GM19240 (cell line): ENCODE measurements around the gene CYSLTR2.
"Not testable (repeated sequence)": the region's sequence is repeated elsewhere in the genome, so short reads cannot be mapped to it uniquely, and the experiment has no call there.

Source experiments
- DNase-seq: peaks from one replicate; pipeline ENCODE4 v3.0.0; 2011; ENCODE audit warnings: low spot score; ENCODE audit not compliant: insufficient read length

The CYSLTR2 gene

DNA sequence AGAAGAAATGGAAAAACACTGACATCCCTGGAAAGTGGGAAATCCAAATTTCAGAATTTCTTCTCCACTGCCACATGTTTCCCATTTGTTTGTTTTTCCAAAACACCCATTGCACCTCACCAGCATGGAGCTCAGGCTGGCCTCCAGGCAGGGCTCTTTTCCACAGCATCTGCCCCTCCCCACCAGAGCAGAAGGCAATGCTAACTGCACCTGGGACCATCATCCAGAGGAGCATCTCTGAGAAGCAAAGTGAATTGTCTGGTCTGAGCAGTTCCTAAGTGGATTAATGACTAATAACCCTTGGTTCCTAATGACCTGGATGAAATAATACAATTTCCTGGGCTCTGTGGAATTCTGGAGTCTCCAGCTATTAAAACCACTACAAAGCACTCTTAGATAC is 8.8 kb upstream of the CYSLTR2 start:
- no peak for DNase-seq

DNA sequence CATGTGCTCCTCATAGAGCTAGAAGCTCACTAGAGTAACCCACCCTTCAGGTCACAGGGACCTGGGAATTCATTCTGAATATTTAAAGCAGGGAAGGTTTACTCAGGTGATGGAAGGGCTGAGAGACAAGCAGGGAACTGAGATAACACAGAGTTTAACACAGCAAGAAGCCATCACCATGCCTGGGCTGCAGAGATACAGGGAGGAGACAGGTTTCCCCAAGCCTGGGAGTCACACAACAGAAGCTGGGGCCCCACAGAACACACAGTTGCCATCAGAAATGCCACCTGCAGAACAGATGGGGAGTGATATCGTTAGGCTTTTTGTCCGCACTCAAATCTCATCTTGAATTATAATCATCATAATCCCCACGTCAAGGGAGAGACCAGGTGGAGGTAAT is 7.9 kb upstream of the CYSLTR2 start:
- no peak for DNase-seq

DNA sequence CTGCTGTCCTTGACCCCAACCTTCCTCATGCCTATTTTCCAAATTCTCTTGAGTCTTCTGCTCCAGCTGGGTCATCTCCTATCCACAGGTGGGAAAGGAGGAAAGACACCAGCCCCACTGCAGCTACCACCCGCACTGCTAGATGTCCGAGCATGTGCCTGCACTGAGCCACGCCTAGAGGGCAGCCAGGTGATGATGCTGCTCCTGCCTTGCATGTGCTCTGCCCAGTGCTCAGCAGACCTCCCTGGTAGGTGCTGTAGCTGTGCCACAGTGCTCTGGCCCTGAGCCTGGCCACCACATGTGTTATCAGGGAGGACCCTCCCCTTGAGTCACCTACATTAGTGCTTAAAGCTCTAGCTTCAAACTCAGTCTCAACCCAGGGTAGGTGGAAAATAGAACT is 6.9 kb upstream of the CYSLTR2 start:
- DNase-seq: no peak

DNA sequence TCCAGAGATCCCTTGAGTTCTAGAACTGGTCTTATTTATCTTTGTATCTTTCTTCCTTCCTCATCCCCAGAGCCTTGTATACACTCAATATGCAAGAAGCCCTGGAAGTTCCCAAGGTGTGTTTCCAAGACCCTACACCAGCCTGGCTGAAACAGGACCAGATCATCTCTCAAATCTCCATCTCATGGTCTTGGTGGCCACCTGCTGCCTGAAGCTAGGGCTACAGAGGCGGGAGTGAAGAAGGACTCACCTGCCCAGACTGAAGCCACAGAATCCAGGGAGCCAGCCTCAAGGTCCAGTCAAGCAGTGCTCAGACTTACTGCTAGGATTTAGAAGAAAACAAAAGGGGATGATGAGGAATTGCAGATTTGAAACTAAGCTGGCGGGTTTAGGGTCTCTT is 6.1 kb upstream of the CYSLTR2 start:
- no peak for DNase-seq

DNA sequence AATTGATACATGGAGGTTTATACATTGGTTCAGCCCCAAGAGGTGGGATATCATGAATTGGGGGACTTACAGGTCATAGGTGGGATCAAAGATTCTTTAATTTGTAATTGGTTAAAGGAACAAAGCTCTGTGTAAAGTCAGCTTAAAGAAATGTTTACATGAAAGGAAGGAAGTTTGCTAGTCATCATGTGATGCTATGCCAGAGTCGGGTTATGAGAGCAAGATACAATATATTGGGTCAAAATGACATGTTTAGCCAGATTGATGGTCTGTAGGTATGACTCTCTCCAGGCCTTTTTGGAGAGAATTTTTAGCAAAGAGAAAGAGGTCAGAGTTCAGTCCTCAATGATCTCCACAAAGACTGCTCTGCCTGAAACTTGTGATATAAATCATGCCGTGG is 5.3 kb upstream of the CYSLTR2 start:
- DNase-seq: no peak

DNA sequence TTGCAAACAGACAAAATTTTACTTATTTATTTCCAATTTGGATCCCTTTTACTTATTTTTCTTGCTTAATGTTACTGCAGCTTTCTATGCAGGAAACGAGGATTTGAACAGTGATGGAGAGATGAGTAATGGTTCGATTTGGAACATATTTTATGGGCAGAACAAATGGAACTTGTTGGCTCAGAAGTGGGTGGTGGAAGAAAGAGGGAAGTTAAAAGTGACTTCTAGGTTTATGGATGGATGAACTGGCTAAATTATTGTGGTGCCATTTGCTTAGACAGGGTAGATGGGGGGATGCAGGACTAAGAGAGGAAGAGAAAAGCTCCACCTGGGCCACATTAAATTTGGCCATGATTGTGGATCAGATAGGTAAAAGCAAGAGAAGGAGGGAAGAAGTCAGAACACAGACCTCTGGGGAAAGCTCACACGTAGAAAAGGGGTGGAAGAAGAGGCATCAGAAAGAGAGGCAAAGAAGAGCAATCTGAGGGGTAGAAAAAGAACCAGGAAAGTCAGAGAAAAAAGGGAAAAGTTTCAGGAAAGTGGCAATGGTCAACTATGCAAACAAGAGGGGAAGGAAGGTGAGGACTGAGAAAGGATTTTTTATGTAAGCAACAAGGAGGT is 768 bp upstream of the CYSLTR2 start:
- no peak for DNase-seq

DNA sequence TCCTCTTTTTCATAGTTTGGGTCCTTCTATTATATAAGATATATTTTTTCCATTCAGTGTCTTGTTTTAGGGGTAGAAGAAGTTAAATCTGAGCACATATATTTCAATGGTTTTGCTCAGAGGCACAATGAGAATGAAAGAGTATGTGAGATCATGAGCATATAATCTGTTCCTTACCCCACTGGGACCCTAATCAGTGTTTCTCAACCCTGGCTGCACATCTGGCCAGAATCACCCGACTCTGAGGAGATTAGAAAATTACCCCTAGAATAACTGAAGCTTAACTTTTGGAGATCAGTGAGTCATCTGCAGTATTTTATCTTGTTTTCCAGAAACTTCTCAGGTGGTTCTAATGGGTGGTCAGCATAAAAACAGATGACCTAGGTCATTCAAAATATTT is 782 bp downstream of the CYSLTR2 start:
- no peak for DNase-seq

DNA sequence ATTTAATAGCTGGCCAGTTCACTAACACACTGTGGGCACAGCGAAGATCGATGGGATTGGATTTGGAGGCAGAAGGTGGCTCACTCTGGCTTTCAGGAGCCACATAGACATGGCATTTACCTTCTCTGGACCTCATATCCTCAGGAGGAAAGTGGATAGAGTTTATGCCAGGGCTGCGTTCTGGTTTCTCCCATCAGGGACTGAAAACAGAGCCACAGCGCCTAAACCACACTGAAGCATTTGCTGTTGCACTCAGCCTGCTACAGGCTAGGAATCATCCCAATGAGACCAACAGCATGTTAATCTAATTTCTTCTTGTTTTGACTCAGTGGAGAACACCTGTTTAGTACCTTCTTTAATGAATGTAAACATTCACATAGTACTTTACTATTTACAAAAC is 1.6 kb downstream of the CYSLTR2 start:
- DNase-seq: no peak

DNA sequence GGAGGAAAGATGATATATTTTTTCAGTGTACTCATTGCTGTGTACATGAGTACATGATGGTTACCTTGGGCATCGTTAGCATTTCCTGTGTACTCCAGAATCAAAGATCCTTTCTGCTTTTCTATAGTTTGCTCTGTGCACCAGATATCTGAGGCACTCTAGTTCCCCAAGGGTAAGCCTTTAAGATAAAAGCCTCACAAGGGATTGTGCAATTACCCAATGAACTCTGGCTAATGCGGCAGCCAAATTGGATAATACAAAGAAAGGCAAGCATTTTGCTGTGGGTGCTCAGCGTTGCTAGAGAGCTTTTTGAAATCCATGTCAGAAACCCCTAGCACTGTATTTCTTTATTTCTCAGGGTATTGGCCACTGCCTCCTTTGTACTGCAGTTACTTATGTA is 2.9 kb downstream of the CYSLTR2 start:
- DNase-seq: no peak

DNA sequence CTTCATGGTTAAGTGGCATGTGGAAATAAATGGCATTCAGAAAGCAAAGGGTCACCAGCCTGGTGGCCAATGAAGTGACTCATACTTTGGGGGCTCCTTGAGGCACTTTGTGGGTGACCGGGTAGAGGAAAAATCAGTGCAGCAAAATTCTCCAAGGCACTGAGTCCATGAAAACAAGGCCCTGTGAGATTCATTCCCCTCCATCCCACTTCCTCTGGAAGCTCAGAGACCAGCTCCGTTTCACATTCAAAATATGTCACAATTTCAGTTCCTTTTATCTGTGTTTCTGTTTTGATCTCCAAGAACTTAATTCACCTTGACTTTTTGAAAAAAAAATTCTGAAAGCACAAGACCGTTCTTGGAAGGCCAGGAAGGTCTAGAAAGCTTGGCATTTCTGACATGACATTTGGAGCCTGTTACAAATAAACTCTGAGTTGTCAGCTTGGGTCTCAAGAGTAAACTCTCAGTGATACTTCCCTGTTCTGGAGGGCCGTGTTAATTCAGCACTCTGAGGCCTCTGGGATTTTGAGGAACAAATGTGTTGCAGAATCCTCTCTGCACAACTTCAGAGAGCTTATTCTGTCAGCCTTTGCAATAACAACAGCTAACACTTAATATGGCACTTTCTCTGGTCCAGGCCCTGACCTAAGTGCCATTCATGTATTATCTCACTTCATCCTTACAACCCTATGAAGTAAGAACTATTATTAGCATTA is 6.8 kb downstream of the CYSLTR2 start:
- DNase-seq: no peak

DNA sequence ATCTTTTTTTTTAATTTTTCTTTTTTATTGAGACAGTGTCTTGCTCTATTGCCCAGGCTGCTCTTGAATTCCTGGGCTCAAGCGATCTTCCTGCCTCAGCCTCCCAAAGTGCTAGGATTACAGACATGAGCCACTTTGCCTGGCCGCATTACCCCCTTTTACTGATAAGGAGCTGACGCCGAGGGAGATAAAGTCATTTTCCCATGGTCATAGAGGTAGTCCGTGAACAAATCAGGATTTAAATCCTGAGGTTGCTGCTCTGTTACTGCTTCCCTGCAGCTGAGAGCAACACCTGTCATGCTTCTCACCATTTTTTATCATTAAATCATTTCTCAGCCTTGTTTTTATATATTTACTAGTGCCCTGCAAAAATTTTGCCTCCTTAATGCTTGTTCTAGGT is 7.4 kb downstream of the CYSLTR2 start:
- no peak for DNase-seq

DNA sequence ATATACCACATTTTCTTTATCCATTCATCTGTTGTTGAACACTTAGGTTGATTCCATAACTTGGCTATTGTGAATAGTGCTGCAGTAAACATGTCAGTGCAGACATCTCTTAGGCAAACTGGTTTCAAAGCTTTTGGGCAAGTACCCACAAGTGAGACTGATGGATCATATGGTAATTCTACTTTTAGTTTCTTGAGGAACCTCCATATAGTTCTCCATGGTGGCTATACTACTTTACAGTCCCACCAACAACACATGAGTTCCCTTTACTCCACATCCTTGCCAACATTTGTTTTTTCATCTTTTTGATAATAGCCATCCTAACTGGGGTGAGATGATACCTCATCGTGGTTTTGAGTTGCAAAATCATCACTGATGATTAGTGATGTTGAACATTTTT is 8.5 kb downstream of the CYSLTR2 start:
- no peak for DNase-seq

DNA sequence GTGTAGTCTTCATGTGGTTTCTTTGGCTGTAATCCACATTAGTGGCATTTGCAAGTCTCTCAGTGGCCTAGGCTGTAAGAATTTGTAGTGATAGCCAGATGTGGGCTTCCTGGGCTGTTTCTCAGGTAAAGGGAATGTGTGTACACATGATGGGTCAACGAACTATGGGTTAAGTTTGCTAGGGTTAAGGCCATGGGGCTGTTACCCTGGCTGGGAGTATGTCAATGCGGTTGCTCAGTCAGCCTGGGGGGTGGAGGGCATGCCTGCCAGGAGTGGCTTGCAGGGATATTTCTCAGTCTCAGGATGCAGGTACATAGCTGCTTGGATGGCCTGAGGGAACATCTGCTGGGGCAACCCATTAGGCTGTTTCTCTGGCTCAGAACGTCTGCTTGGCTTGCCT is 13.4 kb downstream of the CYSLTR2 start:
- no peak for DNase-seq

DNA sequence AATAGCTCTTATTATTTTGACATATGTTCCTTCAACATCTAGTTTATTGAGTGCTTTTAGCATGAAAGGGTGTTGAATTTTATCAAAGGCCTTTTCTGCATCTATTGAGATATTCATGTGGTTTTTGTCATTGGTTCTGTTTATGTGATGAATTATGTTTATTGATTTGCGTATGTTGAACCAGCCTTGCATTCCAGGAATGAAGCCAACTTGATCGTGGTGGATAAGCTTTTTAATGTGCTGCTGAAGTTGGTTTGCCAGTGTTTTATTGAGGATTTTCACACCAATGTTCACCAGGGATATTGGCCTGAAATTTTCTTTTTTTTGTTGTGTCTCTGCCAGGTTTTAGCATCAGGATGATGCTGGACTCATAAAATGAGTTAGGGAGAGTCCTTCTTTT is 17.7 kb downstream of the CYSLTR2 start:
- DNase-seq: not testable (repeated sequence)

DNA sequence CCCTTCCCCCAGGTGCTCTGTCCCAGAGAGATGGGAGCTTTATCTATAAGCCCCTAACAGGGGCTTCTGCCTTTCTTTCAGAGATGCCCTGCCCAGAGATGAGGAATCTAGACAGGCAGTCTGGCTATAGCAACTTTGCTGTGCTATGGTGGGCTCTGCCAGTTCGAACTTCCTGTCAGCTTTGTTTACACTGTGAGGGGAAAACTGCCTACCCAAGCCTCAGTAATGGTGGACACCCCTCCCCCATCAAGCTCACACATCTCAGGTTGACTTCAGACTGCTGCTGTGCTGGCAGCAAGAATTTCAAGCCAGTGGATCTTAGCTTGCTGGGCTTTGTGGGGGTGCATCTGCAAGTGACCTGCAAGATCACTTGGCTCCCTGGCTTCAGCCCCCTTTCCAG is 21.5 kb downstream of the CYSLTR2 start:
- DNase-seq: no peak

DNA sequence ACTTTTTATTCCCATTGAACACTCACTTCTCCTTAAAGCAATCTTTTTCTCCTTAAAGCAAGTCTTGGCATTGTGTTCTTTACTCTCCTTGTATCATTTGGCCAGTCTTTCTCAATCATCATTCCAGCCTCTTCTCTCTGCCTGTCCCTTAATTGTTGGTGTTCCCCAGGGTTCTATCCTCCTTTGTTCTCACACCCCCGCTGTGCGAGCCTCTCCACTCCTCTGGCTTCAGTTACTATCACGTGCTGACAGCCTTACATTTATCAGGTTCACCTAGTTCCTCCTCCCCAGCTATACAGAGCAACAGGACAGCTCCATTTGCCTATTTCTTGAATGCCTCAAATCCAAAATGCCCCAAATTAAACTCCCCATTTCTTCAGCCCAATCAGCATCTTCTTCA is 24.6 kb downstream of the CYSLTR2 start:
- no peak for DNase-seq

DNA sequence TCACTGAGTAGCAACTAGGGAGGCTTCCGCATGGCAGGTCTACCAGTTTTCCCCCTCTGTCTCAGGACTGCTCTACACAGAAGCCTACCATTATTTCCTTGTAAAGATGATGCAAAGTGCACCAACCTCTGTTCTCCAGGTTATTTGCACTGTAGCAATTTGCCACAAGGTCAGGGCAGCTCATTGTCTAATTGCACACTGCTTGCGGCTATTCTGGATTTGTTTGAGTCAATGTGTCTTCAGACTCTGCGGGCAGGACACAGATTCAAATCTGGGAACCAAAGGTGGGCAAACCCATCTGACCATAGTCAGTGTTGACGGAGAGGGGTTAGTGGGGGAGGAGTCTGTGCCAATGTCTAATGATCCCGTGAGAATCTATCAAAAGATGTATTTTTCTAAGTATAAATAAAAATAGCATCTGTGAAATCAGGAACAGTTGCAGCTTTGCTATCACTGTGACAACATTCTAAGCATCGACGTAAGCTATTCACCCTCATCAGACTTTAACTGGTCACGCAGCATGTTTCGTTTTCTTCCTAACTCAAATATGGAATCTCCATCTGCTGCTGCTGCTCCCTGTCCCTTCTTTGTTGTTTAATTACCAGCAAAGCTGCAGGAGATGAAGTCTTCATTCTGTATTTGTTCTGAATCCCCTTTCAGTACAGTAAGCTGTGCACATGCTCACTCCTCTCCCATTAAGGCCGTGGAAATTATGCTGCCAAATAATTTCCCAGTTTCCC is 26.4 kb downstream of the CYSLTR2 start:
- DNase-seq: no peak

DNA sequence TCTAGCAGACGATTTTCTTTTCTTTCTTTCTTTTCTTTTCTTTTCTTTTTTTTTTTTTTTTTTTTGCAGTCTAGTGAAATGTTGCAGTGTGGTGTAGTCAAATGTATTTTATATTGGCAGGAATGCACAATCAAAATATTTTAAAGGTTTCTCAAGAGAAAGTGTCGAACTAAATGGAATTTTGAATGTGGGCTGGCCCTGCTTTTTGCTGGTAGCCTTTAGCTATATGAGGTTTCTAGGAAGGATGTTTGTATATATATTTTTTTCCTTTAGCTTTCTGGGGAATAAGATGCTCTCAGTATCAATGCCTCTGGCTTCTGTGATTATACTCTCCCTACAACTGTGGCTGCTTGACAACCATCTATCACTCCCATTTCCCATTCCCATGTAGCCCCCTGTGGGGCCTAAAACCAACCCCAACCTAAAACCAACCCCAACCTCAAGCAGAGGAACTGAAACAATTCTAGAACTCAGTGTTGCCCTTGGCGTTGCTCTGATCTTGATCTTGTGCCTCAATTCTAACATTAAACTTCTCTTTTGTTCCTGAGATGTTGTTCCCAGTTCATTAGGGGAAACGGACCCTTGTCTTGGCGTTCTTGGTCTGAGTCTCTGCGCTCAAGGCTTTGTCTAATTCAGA is 27.1 kb downstream of the CYSLTR2 start:
- DNase-seq: no peak

DNA sequence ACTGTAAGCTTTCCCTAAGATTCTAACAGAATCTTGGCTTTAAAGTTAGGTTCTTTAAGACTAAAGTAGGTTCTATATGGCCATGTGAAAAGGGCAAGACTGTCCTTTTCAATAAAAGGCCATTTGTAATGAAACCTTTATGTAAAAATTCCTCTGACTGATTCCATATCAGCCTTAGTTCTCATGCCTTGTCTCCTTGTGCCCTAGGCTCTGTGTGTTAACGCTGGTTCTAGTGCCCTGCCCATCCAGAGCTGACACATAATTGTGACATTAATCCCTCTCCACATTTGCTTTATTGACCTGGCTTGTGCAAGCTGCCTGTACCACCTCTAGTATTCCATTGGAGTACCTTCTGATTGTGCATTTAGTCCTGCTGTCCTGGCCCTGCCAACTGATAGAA is 28.2 kb downstream of the CYSLTR2 start:
- DNase-seq: no peak

DNA sequence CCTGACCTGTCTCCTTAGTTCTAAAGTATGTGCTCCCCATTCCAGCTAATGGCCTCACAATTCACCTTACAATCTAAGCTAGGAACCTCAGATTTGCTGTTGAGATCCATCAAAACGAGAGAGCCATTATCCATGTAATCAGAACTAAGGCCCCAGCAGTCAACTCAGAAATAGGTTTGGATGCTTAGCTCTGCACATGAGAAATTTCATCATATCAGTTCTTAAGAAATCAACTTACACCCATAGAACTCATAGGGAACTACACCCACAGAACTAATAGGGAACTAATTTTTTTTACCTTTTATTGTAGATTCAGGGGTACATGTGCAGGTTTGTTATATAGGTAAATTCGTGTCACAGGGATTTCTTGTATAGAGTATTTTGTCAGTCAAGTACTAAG is 28.7 kb downstream of the CYSLTR2 start:
- no peak for DNase-seq

DNA sequence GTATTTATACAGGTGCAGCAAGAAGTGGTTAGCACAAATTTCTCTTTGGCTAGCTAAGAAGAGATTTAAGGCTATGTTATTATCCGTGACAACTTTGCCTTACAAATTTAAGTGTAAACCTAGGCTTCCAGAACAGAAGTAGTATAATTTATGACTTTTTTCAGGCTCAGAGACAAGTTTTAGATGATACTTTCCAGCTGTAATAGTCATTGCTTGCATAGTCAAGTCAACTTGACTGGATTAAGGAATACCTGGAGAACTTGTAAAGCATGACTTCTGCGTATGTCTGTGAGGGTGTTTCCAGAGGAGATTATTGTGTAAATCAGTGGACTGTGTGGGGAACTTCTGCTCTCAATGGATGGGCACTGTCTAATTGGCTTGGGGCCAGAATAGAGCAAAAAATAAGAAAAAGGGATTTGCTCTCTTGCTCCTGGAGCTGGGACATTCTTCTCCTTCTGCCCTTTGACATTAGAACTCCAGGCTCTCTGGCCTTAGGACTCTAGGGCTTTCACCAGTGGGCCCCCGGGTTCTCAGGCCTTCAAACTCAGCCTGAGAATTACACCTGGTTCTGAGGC is 33.0 kb downstream of the CYSLTR2 start:
- DNase-seq: no peak

DNA sequence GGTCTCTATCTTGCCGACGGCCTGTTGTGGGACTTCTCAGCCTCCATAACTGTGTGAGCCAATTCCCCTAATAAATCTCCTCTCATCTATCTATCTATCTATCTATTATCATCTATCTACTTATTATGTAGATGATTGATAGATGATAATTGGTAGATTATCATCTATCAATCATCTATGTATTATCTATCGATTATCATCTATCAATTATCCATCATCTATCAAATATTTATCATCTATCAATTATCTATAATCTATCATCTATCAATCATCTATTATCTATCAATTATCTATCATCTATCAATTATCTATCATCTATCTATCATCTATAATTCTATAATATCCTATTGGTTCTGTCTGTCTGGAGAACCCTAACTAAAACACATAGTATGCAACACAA is 33.5 kb downstream of the CYSLTR2 start:
- no peak for DNase-seq
